ENCODE data around the gene ANKRD18B. TPM values are rescaled to one million over a fixed set of nuclear protein-coding genes. Genes with fewer than 3 reads are reported as not detected.
A peak's percentile ranks its signal among the peaks of the same experiment; 100 is the strongest.
"Not testable (repeated sequence)": the region's sequence is repeated elsewhere in the genome, so short reads cannot be mapped to it uniquely, and the experiment has no call there.

ANKRD18B gene
- total and polyA plus RNA-seq, 2 of the 8 experiments (the other 6 are each of a cell fraction or from before 2014, with no cell fraction given): 1.6 to 13.8 TPM

- H4K20me1 ChIP-seq (replicated peaks in 1 of 2; ENCODE audit: control insufficient read depth in 1 of 2, insufficient read depth in 2 of 2, low read length in 2 of 2); H3K27me3 ChIP-seq (replicated peaks in 1 of 4; ENCODE audit: control insufficient read depth in 3 of 4, extremely low read depth in 1 of 4, insufficient read depth in 3 of 4, low read length in 3 of 4); H3K27ac ChIP-seq (ENCODE audit: low read depth, low read length); FAIRE-seq; DNase-seq (ENCODE audit: low read depth in 1 of 2, low spot score in 2 of 2); H3K79me2 ChIP-seq (ENCODE audit: control insufficient read depth in 1 of 2, insufficient read depth in 2 of 2, low read length in 2 of 2); H3K4ac ChIP-seq (replicated peaks; ENCODE audit: insufficient read length, low read depth, low read length); H2AK5ac ChIP-seq (ENCODE audit: low read depth, low read length); POLR2A ChIA-PET (ENCODE audit: partially characterized antibody); H4K8ac ChIP-seq (ENCODE audit: extremely low read depth, insufficient read depth, low read length); H3K79me1 ChIP-seq (ENCODE audit: low read depth, low read length); H4K5ac ChIP-seq (ENCODE audit: insufficient read length, low read depth, low read length); H3K4me1 ChIP-seq (replicated peaks in 1 of 4; ENCODE audit: control insufficient read depth in 3 of 4, insufficient read depth in 4 of 4, low read length in 3 of 4); H4K91ac ChIP-seq (replicated peaks; ENCODE audit: insufficient read length, low read length); H3K23ac ChIP-seq (ENCODE audit: insufficient read length); H3K9me3 ChIP-seq (ENCODE audit: insufficient read depth in 2 of 2, low read depth in 1 of 2, low read length in 1 of 2); H3K4me3 ChIP-seq (ENCODE audit: extremely low read depth in 1 of 4, insufficient read depth in 2 of 4, low read depth in 3 of 4, low read length in 4 of 4); H3K18ac ChIP-seq (ENCODE audit: extremely low read depth, low read length); H3K9ac ChIP-seq (replicated peaks in 1 of 4; ENCODE audit: extremely low read depth in 1 of 4, low read depth in 3 of 4, low read length in 3 of 4); H2BK20ac ChIP-seq (ENCODE audit: low read length); H3K56ac ChIP-seq (replicated peaks; ENCODE audit: insufficient read length, low read depth, low read length); H2BK12ac ChIP-seq (ENCODE audit: low read depth, low read length); H3K4me2 ChIP-seq (ENCODE audit: insufficient read depth in 1 of 2, low read depth in 2 of 2, low read length in 2 of 2); H3K36me3 ChIP-seq (ENCODE audit: control insufficient read depth in 2 of 4, insufficient read depth in 4 of 4, low read length in 3 of 4); H2BK5ac ChIP-seq (ENCODE audit: low read depth, low read length); H2BK120ac ChIP-seq (replicated peaks; ENCODE audit: low read depth, low read length); H2BK15ac ChIP-seq (ENCODE audit: low read length); H2AFZ ChIP-seq (ENCODE audit: low read length); H3K23me2 ChIP-seq (ENCODE audit: low read depth, low read length); H3K14ac ChIP-seq (ENCODE audit: insufficient read length); CTCF ChIA-PET (ENCODE audit: partially characterized antibody): not testable (repeated sequence)
- WGBS, 2 experiments (ENCODE audit: extremely low coverage in 1 of 2, insufficient coverage in 1 of 2, insufficient read length in 1 of 2, insufficient replicate concordance in 2 of 2, low coverage in 1 of 2, low lambda C conversion rate in 2 of 2, missing lambda C conversion rate in 1 of 2): 92% methylated on average over 4 of the region's 4 CpGs; no CpG with 5 or more reads in 1 of the 2 experiments
Measured at GRCh38 chr9:33552315-33552725, 28.3 kb downstream of the ANKRD18B start.

GRCh38 chr9:33560217-33560616 is 36.2 kb downstream of the ANKRD18B start:
- H2BK12ac ChIP-seq (ENCODE audit: low read depth, low read length); H3K4me1 ChIP-seq (replicated peaks in 1 of 4; ENCODE audit: control insufficient read depth in 3 of 4, insufficient read depth in 4 of 4, low read length in 3 of 4); H3K4ac ChIP-seq (replicated peaks; ENCODE audit: insufficient read length, low read depth, low read length); H3K27ac ChIP-seq (ENCODE audit: low read depth, low read length); H3K56ac ChIP-seq (replicated peaks; ENCODE audit: insufficient read length, low read depth, low read length); H3K4me3 ChIP-seq (ENCODE audit: extremely low read depth in 1 of 4, insufficient read depth in 2 of 4, low read depth in 3 of 4, low read length in 4 of 4); H3K9ac ChIP-seq (replicated peaks in 1 of 4; ENCODE audit: extremely low read depth in 1 of 4, low read depth in 3 of 4, low read length in 3 of 4); FAIRE-seq; H4K8ac ChIP-seq (ENCODE audit: extremely low read depth, insufficient read depth, low read length); H2BK20ac ChIP-seq (ENCODE audit: low read length); H3K79me2 ChIP-seq (ENCODE audit: control insufficient read depth in 1 of 2, insufficient read depth in 2 of 2, low read length in 2 of 2); H4K20me1 ChIP-seq (replicated peaks in 1 of 2; ENCODE audit: control insufficient read depth in 1 of 2, insufficient read depth in 2 of 2, low read length in 2 of 2); H3K23me2 ChIP-seq (ENCODE audit: low read depth, low read length); H3K18ac ChIP-seq (ENCODE audit: extremely low read depth, low read length); H2AFZ ChIP-seq (ENCODE audit: low read length); H3K27me3 ChIP-seq (replicated peaks in 1 of 4; ENCODE audit: control insufficient read depth in 3 of 4, extremely low read depth in 1 of 4, insufficient read depth in 3 of 4, low read length in 3 of 4); H3K9me3 ChIP-seq (ENCODE audit: insufficient read depth in 2 of 2, low read depth in 1 of 2, low read length in 1 of 2); H4K5ac ChIP-seq (ENCODE audit: insufficient read length, low read depth, low read length); H3K23ac ChIP-seq (ENCODE audit: insufficient read length); CTCF ChIA-PET (ENCODE audit: partially characterized antibody); H2BK15ac ChIP-seq (ENCODE audit: low read length); POLR2A ChIA-PET (ENCODE audit: partially characterized antibody); H3K36me3 ChIP-seq (ENCODE audit: control insufficient read depth in 2 of 4, insufficient read depth in 4 of 4, low read length in 3 of 4); H3K14ac ChIP-seq (ENCODE audit: insufficient read length); H3K4me2 ChIP-seq (ENCODE audit: insufficient read depth in 1 of 2, low read depth in 2 of 2, low read length in 2 of 2); H4K91ac ChIP-seq (replicated peaks; ENCODE audit: insufficient read length, low read length); H3K79me1 ChIP-seq (ENCODE audit: low read depth, low read length); H2BK120ac ChIP-seq (replicated peaks; ENCODE audit: low read depth, low read length); H2AK5ac ChIP-seq (ENCODE audit: low read depth, low read length): not testable (repeated sequence)
- DNase-seq (ENCODE audit: low read depth in 1 of 2, low spot score in 2 of 2): peak in 1 of 2 experiments; percentile 0
- 90% methylated on average over 1 of the region's 1 CpG; no CpG with 5 or more reads in 1 of the 2 experiments for WGBS, 2 experiments (ENCODE audit: extremely low coverage in 1 of 2, insufficient coverage in 1 of 2, insufficient read length in 1 of 2, insufficient replicate concordance in 2 of 2, low coverage in 1 of 2, low lambda C conversion rate in 2 of 2, missing lambda C conversion rate in 1 of 2)
- H2BK5ac ChIP-seq (ENCODE audit: low read depth, low read length): peak overlapping the region; percentile 35; the same call in 1 of the 2 replicates
